HFFc6 (cell line): ENCODE data around the gene SLC5A4. TPM values are rescaled to one million over a fixed set of nuclear protein-coding genes. Genes with fewer than 3 reads are reported as not detected.

Source experiments
- DNase-seq: peaks from one replicate; pipeline ENCODE4 v3.0.0-alpha.2; 2018
- H3K27ac Mint-ChIP-seq: 2 replicates; pipeline ENCODE4 v1.8.0; 2020; ENCODE audit warnings: mild to moderate bottlenecking, mixed read lengths
- H3K27me3 Mint-ChIP-seq: 2 replicates; pipeline ENCODE4 v1.8.0; 2021; ENCODE audit warnings: mild to moderate bottlenecking, moderate library complexity, mixed read lengths; ENCODE audit not compliant: insufficient read depth
- H3K36me3 Mint-ChIP-seq: 2 replicates; pipeline ENCODE4 v1.8.0; 2021; ENCODE audit warnings: low read depth, mixed read lengths
- H3K4me1 Mint-ChIP-seq: 2 replicates; pipeline ENCODE4 v1.8.0; 2020; ENCODE audit warnings: low read depth, mixed read lengths
- H3K4me3 Mint-ChIP-seq: 2 replicates; pipeline ENCODE4 v1.8.0; 2020; ENCODE audit warnings: mild to moderate bottlenecking, moderate library complexity, mixed read lengths
- H3K9me3 Mint-ChIP-seq: 2 replicates; pipeline ENCODE4 v1.8.0; 2020; ENCODE audit warnings: mild to moderate bottlenecking, mixed read lengths
- total RNA-seq, 6 experiments: library from RNA; stranded (reverse); fragmentation: NEBNext Ultra II Directional; extraction: Animal tissue kit (Norgen Biotek cat#: 25700); gene quantifications; 2 replicates in 1 of 6; 3 replicates in 5 of 6; pipeline ENCODE4 v1.2.3, GENCODE V29; 2021
- TF ChIP-seq, protein P1 (sequence below): fragments of 200-600 bp; sonication (generic); IDR thresholded peaks from 2 replicates; pipeline ENCODE4 v1.5.0; 2021; ENCODE audit warnings: antibody characterized with exemption, mild to moderate bottlenecking

The SLC5A4 gene
- total RNA-seq, 6 experiments from 2014 or later, result not detected

DNA sequence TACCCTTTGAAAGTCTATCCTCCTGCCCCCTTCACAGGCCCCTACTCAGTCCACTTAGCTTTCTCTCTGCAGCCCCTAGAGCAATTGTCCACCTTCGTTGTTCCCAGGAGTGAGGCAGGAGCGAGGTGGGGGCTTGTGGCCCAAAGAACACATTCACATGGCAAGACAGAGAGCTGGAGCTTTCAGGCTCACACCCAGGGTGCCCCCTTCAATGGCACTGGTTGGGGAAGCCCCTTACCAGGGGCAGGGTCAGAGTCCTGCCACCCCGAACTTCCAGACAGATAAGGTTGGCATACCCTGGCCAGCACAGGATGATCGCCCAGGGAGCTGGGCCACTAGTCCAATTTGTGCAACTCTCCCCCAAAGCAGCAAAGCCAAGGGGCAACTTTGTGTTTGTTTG lies 6.2 kb upstream of the SLC5A4 start:
- Mint-ChIP-seq H3K4me1 (peaks cover 8% of the 10 kb centered on the region; the same call in 1 of the 2 replicates), H3K36me3 (no peaks in the 10 kb centered on the region), H3K27ac (no peak overlapping the region), H3K27me3 (peaks cover 4% of the 10 kb centered on the region; the same call in 1 of the 2 replicates), H3K4me3 (no peak overlapping the region), H3K9me3 (no peaks in the 10 kb centered on the region)
- DNase-seq, result no peak
- TF ChIP-seq, protein P1, sequence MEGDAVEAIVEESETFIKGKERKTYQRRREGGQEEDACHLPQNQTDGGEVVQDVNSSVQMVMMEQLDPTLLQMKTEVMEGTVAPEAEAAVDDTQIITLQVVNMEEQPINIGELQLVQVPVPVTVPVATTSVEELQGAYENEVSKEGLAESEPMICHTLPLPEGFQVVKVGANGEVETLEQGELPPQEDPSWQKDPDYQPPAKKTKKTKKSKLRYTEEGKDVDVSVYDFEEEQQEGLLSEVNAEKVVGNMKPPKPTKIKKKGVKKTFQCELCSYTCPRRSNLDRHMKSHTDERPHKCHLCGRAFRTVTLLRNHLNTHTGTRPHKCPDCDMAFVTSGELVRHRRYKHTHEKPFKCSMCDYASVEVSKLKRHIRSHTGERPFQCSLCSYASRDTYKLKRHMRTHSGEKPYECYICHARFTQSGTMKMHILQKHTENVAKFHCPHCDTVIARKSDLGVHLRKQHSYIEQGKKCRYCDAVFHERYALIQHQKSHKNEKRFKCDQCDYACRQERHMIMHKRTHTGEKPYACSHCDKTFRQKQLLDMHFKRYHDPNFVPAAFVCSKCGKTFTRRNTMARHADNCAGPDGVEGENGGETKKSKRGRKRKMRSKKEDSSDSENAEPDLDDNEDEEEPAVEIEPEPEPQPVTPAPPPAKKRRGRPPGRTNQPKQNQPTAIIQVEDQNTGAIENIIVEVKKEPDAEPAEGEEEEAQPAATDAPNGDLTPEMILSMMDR, result no peak

DNA sequence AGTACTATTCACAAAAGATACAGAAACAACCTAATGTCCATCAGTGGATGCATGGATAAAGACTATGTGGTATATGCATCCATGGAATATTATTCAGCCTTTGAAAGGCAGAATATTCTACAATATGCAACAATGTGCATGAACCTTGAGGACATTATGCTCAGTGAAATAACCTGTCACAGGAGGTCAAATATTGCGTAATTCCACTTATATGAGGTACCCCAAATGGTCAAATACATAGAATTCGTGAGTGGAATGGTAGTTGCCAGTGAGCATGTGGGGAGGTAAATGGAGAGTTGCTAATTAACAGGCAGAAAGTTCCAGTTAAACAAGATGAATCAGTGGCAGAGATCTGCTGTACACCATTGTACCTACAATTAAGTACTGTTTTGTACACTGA lies 3.6 kb upstream of the SLC5A4 start:
- H3K36me3 Mint-ChIP-seq, result no peaks in the 10 kb centered on the region
- DNase-seq, result no peak
- TF ChIP-seq, protein P1, result no peak
- no peaks in the 10 kb centered on the region for H3K9me3 Mint-ChIP-seq
- no peaks in the 10 kb centered on the region for H3K4me1 Mint-ChIP-seq
- peaks cover 7% of the 10 kb centered on the region for H3K27me3 Mint-ChIP-seq
- H3K27ac Mint-ChIP-seq, result no peak overlapping the region
- H3K4me3 Mint-ChIP-seq, result no peak overlapping the region

DNA sequence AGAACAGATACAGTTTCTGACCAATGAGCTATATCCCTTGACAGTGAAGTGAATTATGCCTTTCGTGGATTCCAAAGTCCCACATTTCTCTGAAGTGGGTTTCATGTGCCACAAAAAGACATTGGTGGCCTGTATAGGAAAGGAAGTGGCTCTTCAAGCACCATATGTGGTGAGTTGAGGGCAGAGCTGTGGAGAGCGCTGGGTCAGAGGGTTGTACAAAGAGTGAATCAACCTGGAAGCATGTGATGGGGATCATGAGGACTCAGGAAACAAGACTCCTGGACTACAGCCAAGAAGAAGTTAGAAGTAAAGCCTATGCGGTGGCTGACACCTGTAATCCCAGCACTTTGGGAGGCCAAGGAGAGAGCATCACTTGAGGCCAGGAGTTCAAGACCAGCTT lies 579 bp upstream of the SLC5A4 start:
- Mint-ChIP-seq H3K36me3 (no peaks in the 10 kb centered on the region), H3K4me1 (no peaks in the 10 kb centered on the region), H3K27ac (no peak overlapping the region), H3K9me3 (no peaks in the 10 kb centered on the region), H3K4me3 (no peak overlapping the region), H3K27me3 (peaks cover 15% of the 10 kb centered on the region)
- TF ChIP-seq, protein P1, result no peak
- no peak for DNase-seq

DNA sequence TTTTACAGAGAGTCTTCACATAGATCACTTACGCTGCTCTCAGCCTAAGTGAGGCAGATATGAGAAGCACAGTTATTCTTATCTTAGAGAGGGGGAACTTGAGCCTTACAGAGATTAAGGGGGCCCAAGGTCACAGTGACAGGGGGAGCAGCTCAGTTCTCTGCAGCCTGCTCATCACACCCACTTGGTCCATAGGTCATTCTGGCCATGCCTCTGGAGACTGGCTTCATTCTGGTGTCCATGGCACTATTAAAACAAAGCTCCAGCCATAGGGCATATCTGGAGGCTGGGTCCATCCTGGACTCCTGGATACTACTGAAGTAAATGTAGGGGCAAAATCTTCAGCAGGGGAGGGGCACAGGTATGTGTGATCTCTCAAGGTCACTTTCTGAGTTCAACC lies 5.9 kb downstream of the SLC5A4 start:
- no peak for DNase-seq
- no peak overlapping the region for H3K4me3 Mint-ChIP-seq
- TF ChIP-seq, protein P1, result no peak
- no peaks in the 10 kb centered on the region for H3K4me1 Mint-ChIP-seq
- H3K27me3 Mint-ChIP-seq, result peaks cover 10% of the 10 kb centered on the region
- H3K27ac Mint-ChIP-seq, result no peak overlapping the region
- H3K9me3 Mint-ChIP-seq, result no peaks in the 10 kb centered on the region
- H3K36me3 Mint-ChIP-seq, result no peaks in the 10 kb centered on the region

DNA sequence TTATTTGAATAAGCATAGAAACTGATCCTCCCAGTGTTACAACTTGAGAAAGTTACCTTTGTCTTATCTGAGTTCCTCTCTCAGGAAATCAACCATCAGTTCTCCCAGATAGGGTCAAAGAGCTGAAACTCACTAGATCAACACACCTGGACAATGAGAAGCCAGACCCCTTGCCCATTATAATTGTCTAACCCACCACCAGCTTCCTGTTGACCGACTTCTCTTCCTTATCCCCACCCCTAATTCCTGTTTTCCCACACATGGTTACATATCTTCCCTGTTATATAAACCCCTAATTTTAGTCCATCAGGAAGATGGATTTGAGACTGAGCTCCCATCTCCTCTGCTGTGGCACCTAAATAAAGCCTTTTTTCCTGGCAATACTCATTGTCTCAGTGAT lies 6.9 kb downstream of the SLC5A4 start:
- H3K27me3 Mint-ChIP-seq, result peaks cover 10% of the 10 kb centered on the region
- H3K9me3 Mint-ChIP-seq, result no peaks in the 10 kb centered on the region
- H3K4me3 Mint-ChIP-seq, result no peak overlapping the region
- H3K4me1 Mint-ChIP-seq, result no peaks in the 10 kb centered on the region
- no peak for DNase-seq
- no peaks in the 10 kb centered on the region for H3K36me3 Mint-ChIP-seq
- TF ChIP-seq, protein P1, result no peak
- H3K27ac Mint-ChIP-seq, result no peak overlapping the region

DNA sequence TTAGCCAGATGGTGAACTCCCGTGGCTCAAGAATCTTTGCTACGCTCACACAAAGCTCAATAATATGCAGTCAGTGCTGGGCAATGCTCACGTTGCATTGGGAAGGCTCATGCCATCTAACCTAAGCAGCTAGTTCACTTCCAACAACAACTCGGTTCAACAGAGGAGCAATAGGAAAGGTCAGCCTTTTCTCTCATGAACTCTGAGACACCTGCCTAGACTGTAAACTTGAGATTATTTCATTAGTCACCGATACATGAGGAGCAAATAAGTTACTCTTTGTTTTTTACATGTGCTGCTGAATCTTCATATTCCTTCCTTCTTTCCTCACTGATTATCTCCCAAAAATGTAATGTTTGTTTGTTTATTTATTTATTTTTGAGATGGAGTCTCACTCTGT lies 9.0 kb downstream of the SLC5A4 start:
- peaks cover 2% of the 10 kb centered on the region for H3K27me3 Mint-ChIP-seq
- TF ChIP-seq, protein P1, result no peak
- H3K9me3 Mint-ChIP-seq, result no peaks in the 10 kb centered on the region
- no peak for DNase-seq
- no peaks in the 10 kb centered on the region for H3K36me3 Mint-ChIP-seq
- H3K27ac Mint-ChIP-seq, result no peak overlapping the region
- no peak overlapping the region for H3K4me3 Mint-ChIP-seq
- H3K4me1 Mint-ChIP-seq, result no peaks in the 10 kb centered on the region
